ENCODE measurements around the gene NEAT1. TPM values are rescaled to one million over a fixed set of nuclear protein-coding genes. Genes with fewer than 3 reads are reported as not detected.

The NEAT1 gene
- total RNA-seq, 2 experiments from 2014 or later = 593 to 683 TPM

- CTCF ChIA-PET = interaction anchor here (0.6 to 1.5 kb wide), 4 partner anchors 16 to 79 kb away, joined by 3 to 10 read pairs (median 4); no protein-coding TSS in a partner anchor
- H3K27me3 Mint-ChIP-seq = no peaks in the 10 kb centered on the region
- H3K4me1 Mint-ChIP-seq (ENCODE audit: low read depth) = peaks cover 88% of the 10 kb centered on the region
- peaks cover 73% of the 10 kb centered on the region for H3K36me3 Mint-ChIP-seq
- no peak for DNase-seq
- no peaks in the 10 kb centered on the region for H3K9me3 Mint-ChIP-seq
- peak overlapping the region; percentile 78 for H3K27ac Mint-ChIP-seq
- intact Hi-C loops (cut with micrococcal nuclease) = loop anchor here (2.0 kb wide), 1 partner anchor 15 kb away; no protein-coding TSS in a partner anchor
- POLR2A ChIA-PET = interaction anchor here (0.8 to 1.5 kb wide), 10 partner anchors 9 to 75 kb away, joined by 3 to 14 read pairs (median 3); partner anchors contain the start of genes MALAT1 and NEAT1
- peak overlapping the region; percentile 62 for H3K4me3 Mint-ChIP-seq
Observed at GRCh38 chr11:65432100-65432650, 9.6 kb downstream of the NEAT1 start.

GRCh38 chr11:65432686-65433582, 10.3 kb downstream of the NEAT1 start:
- H3K36me3 Mint-ChIP-seq = peaks cover 72% of the 10 kb centered on the region

GRCh38 chr11:65433657-65434056, 11.1 kb downstream of the NEAT1 start:
- no peaks in the 10 kb centered on the region for H3K27me3 Mint-ChIP-seq
- no peak overlapping the region for H3K27ac Mint-ChIP-seq
- peak; percentile 4 for DNase-seq
- POLR2A ChIA-PET = interaction anchor here (0.9 to 1.2 kb wide), 5 partner anchors 9 to 66 kb away, joined by 3 to 11 read pairs (median 3); partner anchors contain the start of genes MALAT1 and NEAT1
- peaks cover 72% of the 10 kb centered on the region for H3K36me3 Mint-ChIP-seq
- intact Hi-C loops (cut with micrococcal nuclease) = loop anchor here (2.0 kb wide), 1 partner anchor 17 kb away; no protein-coding TSS in a partner anchor
- no peaks in the 10 kb centered on the region for H3K9me3 Mint-ChIP-seq
- CTCF ChIA-PET = interaction anchor here (1.1 kb wide), 1 partner anchor 17 kb away, joined by 4 read pairs; no protein-coding TSS in a partner anchor
- no peak overlapping the region for H3K4me3 Mint-ChIP-seq
- H3K4me1 Mint-ChIP-seq (ENCODE audit: low read depth) = peaks cover 86% of the 10 kb centered on the region

More at GRCh38 chr11:65432686-65433582, 10.3 kb downstream of the NEAT1 start:
- H3K4me1 Mint-ChIP-seq (ENCODE audit: low read depth) = peaks cover 88% of the 10 kb centered on the region
- intact Hi-C loops (cut with micrococcal nuclease) = loop anchor here (2.0 kb wide), 1 partner anchor 16 kb away; no protein-coding TSS in a partner anchor
- CTCF ChIA-PET = interaction anchor here (0.6 to 1.5 kb wide), 5 partner anchors 16 to 78 kb away, joined by 3 to 10 read pairs (median 4); no protein-coding TSS in a partner anchor
- H3K27me3 Mint-ChIP-seq = no peaks in the 10 kb centered on the region
- no peaks in the 10 kb centered on the region for H3K9me3 Mint-ChIP-seq
- POLR2A ChIA-PET = interaction anchor here (0.8 to 1.5 kb wide), 10 partner anchors 9 to 74 kb away, joined by 3 to 14 read pairs (median 3); partner anchors contain the start of genes MALAT1 and NEAT1
- DNase-seq = peak; percentile 5
- H3K4me3 Mint-ChIP-seq = peak overlapping the region; percentile 21
- peak overlapping the region; percentile 78 for H3K27ac Mint-ChIP-seq

- H3K27me3 Mint-ChIP-seq = no peaks in the 10 kb centered on the region
- intact Hi-C loops (cut with micrococcal nuclease) = no loop called here
- POLR2A ChIA-PET = interaction anchor here (0.9 to 1.2 kb wide), 5 partner anchors 9 to 65 kb away, joined by 3 to 11 read pairs (median 3); partner anchors contain the start of genes MALAT1 and NEAT1
Observed at GRCh38 chr11:65434057-65434666, 11.6 kb downstream of the NEAT1 start.

GRCh38 chr11:65434667-65435410, 12.2 kb downstream of the NEAT1 start:
- peak; percentile 7 for DNase-seq
- Mint-ChIP-seq H3K9me3 (no peaks in the 10 kb centered on the region), H3K36me3 (peaks cover 79% of the 10 kb centered on the region), H3K4me3 (no peak overlapping the region), H3K4me1 (ENCODE audit: low read depth) (peaks cover 89% of the 10 kb centered on the region), H3K27me3 (no peaks in the 10 kb centered on the region), H3K27ac (peak overlapping the region; percentile 50)
- ChIA-PET CTCF (interaction anchor here (1.2 kb wide), 1 partner anchor 34 kb away, joined by 3 read pairs; no protein-coding TSS in a partner anchor), POLR2A (interaction anchor here (1.2 to 2.9 kb wide), 4 partner anchors 11 to 71 kb away, joined by 3 to 13 read pairs (median 12); partner anchors contain the start of gene MALAT1)
- intact Hi-C loops (cut with micrococcal nuclease) = no loop called here

More at GRCh38 chr11:65434057-65434666, 11.6 kb downstream of the NEAT1 start:
- no peaks in the 10 kb centered on the region for H3K9me3 Mint-ChIP-seq
- CTCF ChIA-PET = interaction anchor here (1.1 to 1.2 kb wide), 2 partner anchors 17 to 35 kb away, joined by 3 to 4 read pairs; no protein-coding TSS in a partner anchor
- DNase-seq = peak; percentile 8
- H3K27ac Mint-ChIP-seq = peak overlapping the region; percentile 50
- H3K36me3 Mint-ChIP-seq = peaks cover 75% of the 10 kb centered on the region
- no peak overlapping the region for H3K4me3 Mint-ChIP-seq
- peaks cover 88% of the 10 kb centered on the region for H3K4me1 Mint-ChIP-seq (ENCODE audit: low read depth)

GRCh38 chr11:65435411-65435931, 12.9 kb downstream of the NEAT1 start:
- Mint-ChIP-seq H3K27ac (peak overlapping the region; percentile 67), H3K36me3 (peaks cover 75% of the 10 kb centered on the region), H3K4me3 (no peak overlapping the region), H3K4me1 (ENCODE audit: low read depth) (peaks cover 89% of the 10 kb centered on the region), H3K27me3 (no peaks in the 10 kb centered on the region), H3K9me3 (no peaks in the 10 kb centered on the region)
- ChIA-PET POLR2A (interaction anchor here (0.8 to 2.9 kb wide), 5 partner anchors 11 to 71 kb away, joined by 3 to 13 read pairs (median 5); partner anchors contain the start of gene NEAT1), CTCF (no interaction called here)
- intact Hi-C loops (cut with micrococcal nuclease) = no loop called here
- peak; percentile 7 for DNase-seq

GRCh38 chr11:65435981-65436411, 13.4 kb downstream of the NEAT1 start:
- Mint-ChIP-seq H3K36me3 (peaks cover 74% of the 10 kb centered on the region), H3K27ac (peak overlapping the region; percentile 67), H3K4me3 (peak overlapping the region; percentile 8), H3K27me3 (no peaks in the 10 kb centered on the region), H3K9me3 (no peaks in the 10 kb centered on the region), H3K4me1 (ENCODE audit: low read depth) (peaks cover 88% of the 10 kb centered on the region)
- CTCF ChIA-PET = no interaction called here
- intact Hi-C loops (cut with micrococcal nuclease) = no loop called here
- POLR2A ChIA-PET = interaction anchor here (0.8 to 2.9 kb wide), 7 partner anchors 8 to 70 kb away, joined by 3 to 13 read pairs (median 5); partner anchors contain the start of gene NEAT1
- no peak for DNase-seq

GRCh38 chr11:65436412-65437032, 13.9 kb downstream of the NEAT1 start:
- ChIA-PET POLR2A (interaction anchor here (0.8 to 2.9 kb wide), 12 partner anchors 9 to 70 kb away, joined by 3 to 13 read pairs (median 5); partner anchors contain the start of genes MALAT1 and NEAT1), CTCF (interaction anchor here (1.2 to 2.0 kb wide), 2 partner anchors 20 to 73 kb away, joined by 3 to 7 read pairs; no protein-coding TSS in a partner anchor)
- H3K9me3 Mint-ChIP-seq = no peaks in the 10 kb centered on the region
- H3K27me3 Mint-ChIP-seq = no peaks in the 10 kb centered on the region
- peak overlapping the region; percentile 67 for H3K27ac Mint-ChIP-seq
- DNase-seq = peak; percentile 49
- no peak overlapping the region for H3K4me3 Mint-ChIP-seq
- intact Hi-C loops (cut with micrococcal nuclease) = no loop called here
- H3K4me1 Mint-ChIP-seq (ENCODE audit: low read depth) = peaks cover 88% of the 10 kb centered on the region
- H3K36me3 Mint-ChIP-seq = peaks cover 74% of the 10 kb centered on the region

GRCh38 chr11:65437436-65438227, 15.0 kb downstream of the NEAT1 start:
- POLR2A ChIA-PET = interaction anchor here (0.5 to 2.9 kb wide), 9 partner anchors 8 to 68 kb away, joined by 3 to 13 read pairs (median 5); partner anchors contain the start of genes MALAT1 and NEAT1
- Mint-ChIP-seq H3K27ac (peak overlapping the region; percentile 34), H3K9me3 (no peaks in the 10 kb centered on the region), H3K36me3 (peaks cover 73% of the 10 kb centered on the region), H3K4me1 (ENCODE audit: low read depth) (peaks cover 83% of the 10 kb centered on the region), H3K4me3 (no peak overlapping the region), H3K27me3 (no peaks in the 10 kb centered on the region)
- intact Hi-C loops (cut with micrococcal nuclease) = no loop called here
- CTCF ChIA-PET = interaction anchor here (1.2 to 2.0 kb wide), 2 partner anchors 21 to 72 kb away, joined by 3 to 7 read pairs; no protein-coding TSS in a partner anchor
- peak; percentile 8 for DNase-seq
